NCI-H510A treated with DMSO at 0.1 percent for 48 hours (cell line): ENCODE results near the gene MGAT5.

ENCODE experiments used
- DNase-seq: peaks from one replicate; lab custom pipeline; 2025; lab: John Stamatoyannopoulos, UW

The MGAT5 gene

GRCh38 chr2:134231301-134231964, 22.4 kb upstream of the MGAT5 start:
- DNase-seq = no peak

GRCh38 chr2:134231965-134232340, 21.9 kb upstream of the MGAT5 start:
- DNase-seq = no peak

GRCh38 chr2:134232461-134232860, 21.4 kb upstream of the MGAT5 start:
- DNase-seq = no peak

- no peak for DNase-seq
Observed at GRCh38 chr2:134232868-134233727, 20.8 kb upstream of the MGAT5 start.

GRCh38 chr2:134233728-134234136, 20.1 kb upstream of the MGAT5 start:
- no peak for DNase-seq

GRCh38 chr2:134234535-134234934, 19.3 kb upstream of the MGAT5 start:
- DNase-seq = peak; percentile 57

- no peak for DNase-seq
Observed at GRCh38 chr2:134235510-134236144, 18.2 kb upstream of the MGAT5 start.

- DNase-seq = no peak
Observed at GRCh38 chr2:134238371-134238770, 15.5 kb upstream of the MGAT5 start.

- DNase-seq = no peak
Observed at GRCh38 chr2:134240061-134240460, 13.8 kb upstream of the MGAT5 start.

- DNase-seq = no peak
Observed at GRCh38 chr2:134241911-134242310, 12.0 kb upstream of the MGAT5 start.

- no peak for DNase-seq
Observed at GRCh38 chr2:134243244-134243643, 10.6 kb upstream of the MGAT5 start.

GRCh38 chr2:134244086-134244485, 9.8 kb upstream of the MGAT5 start:
- no peak for DNase-seq

- no peak for DNase-seq
Observed at GRCh38 chr2:134244587-134244986, 9.3 kb upstream of the MGAT5 start.

- DNase-seq = peak; percentile 54
Observed at GRCh38 chr2:134245340-134245984, 8.4 kb upstream of the MGAT5 start.

GRCh38 chr2:134246154-134246874, 7.6 kb upstream of the MGAT5 start:
- DNase-seq = no peak

GRCh38 chr2:134247679-134248078, 6.2 kb upstream of the MGAT5 start:
- no peak for DNase-seq

- no peak for DNase-seq
Observed at GRCh38 chr2:134248913-134249312, 5.0 kb upstream of the MGAT5 start.

- no peak for DNase-seq
Observed at GRCh38 chr2:134249755-134250154, 4.1 kb upstream of the MGAT5 start.

- DNase-seq = no peak
Observed at GRCh38 chr2:134250840-134251461, 2.9 kb upstream of the MGAT5 start.

GRCh38 chr2:134252092-134252750, 1.7 kb upstream of the MGAT5 start:
- DNase-seq = peak; percentile 51
